HG03025 (cell line): ENCODE data around the gene GPR37L1.

ENCODE experiments used
- ATAC-seq: cut with Tn5 transposase; IDR thresholded peaks from one replicate; pipeline ENCODE4 v1.9.1; 2021; ENCODE audit warnings: mild to moderate bottlenecking, moderate library complexity; ENCODE audit not compliant: unreplicated experiment, low FRiP score

GPR37L1 gene

GRCh38 chr1:202122639-202123335 is at the start of gene GPR37L1:
TSS of gene GPR37L1 (plus strand) at chr1:202122917. CDS start at chr1:202122964, 47 bp downstream.
- no peak for ATAC-seq

DNA sequence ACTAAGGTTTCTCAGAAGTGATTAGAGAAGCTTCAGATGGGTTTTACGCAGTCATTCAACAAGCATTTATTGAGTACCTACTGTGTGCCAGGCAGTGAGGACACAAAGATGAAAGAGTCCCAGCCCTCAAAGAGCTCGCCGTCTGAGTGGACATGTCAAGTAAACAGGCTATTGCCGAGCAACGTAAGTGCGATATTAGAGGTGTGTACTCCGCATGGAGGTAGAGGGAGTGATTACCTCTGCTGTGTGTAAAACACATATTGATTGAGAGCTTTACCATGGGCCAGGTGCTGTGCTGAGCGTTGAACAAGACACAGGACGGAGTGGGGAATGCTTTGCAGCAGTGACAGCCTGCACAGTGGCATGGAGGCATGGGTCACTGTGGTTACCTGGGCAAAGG is 49.5 kb upstream of the GPR37L1 start:
- ATAC-seq, result no peak

DNA sequence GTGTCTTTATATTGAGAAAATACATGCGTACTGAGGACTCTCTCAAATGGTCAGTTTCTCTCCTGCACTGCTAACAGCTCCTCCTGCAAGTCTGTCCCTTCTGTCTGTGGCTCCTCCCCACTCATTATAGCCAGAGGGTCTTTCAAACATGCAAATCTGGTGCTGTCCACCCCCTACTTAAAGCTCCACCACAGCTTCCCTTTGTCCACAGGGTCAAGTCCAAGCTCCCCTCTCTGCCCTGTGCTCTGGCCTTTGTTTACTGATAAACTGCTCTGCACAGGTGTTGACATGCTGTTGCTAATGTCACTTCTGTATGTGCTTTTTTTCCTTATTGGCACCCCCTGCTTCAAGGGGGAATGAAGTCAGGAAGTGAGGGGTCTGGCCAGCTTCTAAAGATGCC is 47.7 kb upstream of the GPR37L1 start:
- ATAC-seq, result no peak

DNA sequence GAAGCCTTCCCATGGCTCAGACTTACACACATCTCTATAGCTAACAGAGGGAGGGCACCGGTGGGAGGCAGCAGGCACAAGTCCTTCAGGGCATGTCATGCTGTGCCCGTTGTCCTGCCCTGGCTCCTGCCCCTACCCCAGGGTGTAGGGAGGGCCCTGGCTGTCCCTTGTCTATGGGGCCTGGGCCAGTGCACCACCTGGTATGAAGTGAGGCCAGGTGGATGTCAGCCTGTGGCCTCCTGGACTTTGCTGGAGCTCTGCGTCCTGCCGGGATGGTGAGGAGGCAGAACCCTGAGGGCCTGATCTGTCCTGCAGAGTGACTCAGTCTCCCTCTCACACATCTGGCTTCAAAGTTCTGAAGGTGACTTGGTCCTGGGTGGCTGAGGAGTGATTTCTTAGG is 47.3 kb upstream of the GPR37L1 start:
- no peak for ATAC-seq

DNA sequence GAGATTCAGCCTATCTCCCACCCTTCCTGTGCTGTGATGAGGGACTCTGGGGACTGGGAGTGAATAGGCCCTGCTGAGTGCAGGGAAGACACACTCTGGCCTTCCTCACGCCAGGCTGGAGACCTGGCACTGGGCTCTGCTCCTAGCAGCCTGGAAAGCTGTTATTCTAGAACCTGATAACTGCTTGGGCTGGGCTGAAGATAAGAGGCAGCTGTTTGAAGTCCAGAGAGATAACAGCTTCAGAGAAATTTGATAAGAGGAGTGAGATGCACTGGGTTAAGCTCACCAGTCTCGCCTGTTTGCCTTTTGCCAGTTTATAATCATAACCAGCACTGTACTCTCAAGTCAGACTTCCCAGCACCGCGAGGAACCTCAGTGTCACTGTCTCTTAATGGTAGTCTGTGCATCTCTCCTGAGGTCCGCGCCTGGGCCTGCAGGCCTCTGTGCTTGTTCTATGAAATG is 46.6 kb upstream of the GPR37L1 start:
- ATAC-seq, result no peak

GRCh38 chr1:202078241-202078640 is 44.5 kb upstream of the GPR37L1 start:
- no peak for ATAC-seq

- ATAC-seq, result no peak
Measured at GRCh38 chr1:202081992-202082391, 40.7 kb upstream of the GPR37L1 start.

DNA sequence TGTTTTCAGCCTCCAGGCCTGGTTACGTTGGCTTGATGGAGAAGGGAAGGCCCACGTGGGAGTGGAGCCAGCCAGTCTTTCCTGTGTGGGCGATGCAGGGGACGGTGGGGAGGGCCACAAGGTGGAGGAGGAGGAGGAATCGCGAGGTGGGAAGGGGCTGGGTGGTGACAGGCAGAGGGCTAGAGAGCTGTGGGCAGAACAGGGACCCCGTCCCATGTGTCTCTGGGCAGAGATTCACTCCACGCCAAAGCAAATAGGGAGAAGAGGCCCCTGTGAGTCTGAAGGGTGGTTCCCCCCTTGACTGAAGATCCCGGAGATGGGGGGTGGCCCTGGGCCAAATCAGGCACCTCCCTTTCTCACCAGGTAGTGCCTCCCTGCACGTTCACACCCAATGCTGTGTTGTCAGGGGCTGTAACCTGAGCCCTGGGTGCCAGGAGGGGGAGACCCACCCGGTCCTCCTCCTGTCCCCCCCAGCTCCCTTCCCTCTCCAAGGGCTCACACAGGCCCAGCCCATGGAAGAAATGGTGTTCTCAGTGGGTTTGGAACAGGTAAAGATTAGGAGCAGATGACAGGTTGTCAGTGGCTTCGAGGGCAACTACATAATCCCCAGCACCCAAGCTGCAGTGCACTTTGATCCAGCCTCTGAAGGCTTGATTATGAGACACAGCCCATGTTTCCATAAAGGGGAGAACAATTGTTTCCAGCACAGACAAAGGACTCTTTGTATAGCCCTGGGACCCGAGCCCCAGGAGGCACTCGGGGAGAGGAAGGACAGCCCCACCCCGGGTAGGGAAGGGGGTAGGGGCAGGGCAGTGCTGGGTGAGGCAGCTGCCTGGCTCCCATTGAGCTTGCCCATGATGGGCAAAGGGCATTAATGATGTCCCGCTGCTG is 37.7 kb upstream of the GPR37L1 start:
- no peak for ATAC-seq

DNA sequence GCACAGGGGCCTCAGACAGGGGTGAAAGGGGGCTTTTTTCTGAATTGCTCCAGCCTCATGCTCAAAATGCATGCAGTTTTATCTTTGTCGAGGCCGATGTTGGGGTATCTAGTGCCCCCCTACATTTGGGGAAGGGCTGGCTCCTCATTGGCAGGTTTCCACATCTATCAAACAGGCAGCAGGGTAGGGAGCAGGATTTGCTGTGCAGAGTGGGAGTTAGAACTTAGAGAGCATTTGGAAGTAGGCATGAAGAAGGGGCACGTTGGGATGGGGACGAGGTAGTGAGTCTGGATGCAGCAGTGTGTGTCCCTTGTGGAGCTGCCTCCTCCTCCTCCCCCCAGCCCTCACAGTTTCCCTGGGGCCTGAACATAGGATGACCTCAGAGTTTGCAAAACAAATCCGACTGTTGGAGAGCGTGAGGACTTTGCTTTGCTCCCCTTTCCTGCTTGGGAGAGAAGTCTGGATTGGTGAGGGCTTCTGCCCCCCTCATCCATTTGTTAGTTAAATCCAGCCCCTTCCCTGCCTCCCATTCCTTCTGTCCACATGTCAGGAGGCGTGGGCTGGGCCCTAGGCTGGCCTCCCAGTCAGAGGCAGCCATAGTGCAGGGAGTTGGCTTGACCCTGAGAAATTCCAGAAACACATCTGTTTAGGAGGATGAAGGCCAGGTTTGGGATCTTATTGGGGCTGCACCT is 36.9 kb upstream of the GPR37L1 start:
- ATAC-seq, result no peak

GRCh38 chr1:202086579-202087350 is 36.0 kb upstream of the GPR37L1 start:
- no peak for ATAC-seq

DNA sequence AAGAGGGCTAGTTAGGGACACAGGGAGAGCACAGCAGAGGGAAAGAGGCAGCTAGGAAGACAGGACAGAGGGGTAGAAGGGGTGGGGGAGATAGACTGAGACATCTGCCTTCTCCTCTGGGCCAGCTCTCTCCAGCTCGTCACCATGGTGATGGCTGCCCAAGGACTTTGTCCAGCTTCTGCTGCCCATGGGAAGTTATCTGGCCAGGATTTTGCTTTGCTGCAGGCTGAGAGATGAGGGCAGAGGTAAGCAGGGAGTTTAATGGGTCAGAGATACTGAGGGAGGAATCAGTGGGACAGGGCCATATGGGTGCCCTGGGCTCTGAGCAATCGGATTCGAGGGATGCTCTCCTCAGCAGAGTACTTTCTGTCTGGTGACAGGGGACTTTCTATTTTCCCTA is 34.5 kb upstream of the GPR37L1 start:
- ATAC-seq, result no peak

DNA sequence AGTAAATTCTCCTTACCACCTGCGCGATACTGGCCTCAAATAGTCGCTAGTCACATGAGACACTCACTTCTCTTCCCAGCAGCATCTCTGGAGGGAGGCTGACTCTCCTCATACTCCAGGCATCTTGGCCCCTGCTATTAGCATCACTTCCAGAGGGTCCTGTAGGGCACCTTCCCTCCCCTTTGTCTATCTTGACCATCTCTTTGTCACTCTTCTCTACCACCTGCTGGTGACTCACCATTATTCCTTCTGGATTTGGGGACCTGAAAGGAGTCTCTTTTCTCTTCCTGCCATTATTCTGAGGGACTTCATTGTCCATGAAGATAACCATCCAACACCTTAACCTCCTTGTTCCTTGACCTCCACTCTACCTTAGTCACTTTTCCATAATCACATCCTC is 31.7 kb upstream of the GPR37L1 start:
- ATAC-seq, result no peak

DNA sequence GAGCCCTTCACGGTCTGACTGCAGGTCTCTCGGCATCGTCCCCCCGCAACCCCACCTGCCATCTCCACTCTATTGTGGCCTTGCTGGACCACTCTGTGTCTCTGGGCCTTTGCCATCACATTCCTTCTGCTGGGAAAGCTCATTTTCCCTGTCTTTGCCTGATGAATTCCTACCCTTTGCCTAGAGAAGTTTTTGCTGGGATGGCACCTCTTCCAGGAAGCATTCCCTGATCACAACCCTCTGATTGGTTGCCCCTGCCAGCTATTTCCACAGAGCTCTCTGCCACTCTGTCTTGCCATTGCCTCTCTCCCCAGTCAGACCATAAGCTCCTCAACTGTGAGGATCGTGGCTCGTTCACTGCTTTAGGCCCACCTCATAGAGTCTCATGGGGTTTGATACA is 28.9 kb upstream of the GPR37L1 start:
- ATAC-seq, result no peak

DNA sequence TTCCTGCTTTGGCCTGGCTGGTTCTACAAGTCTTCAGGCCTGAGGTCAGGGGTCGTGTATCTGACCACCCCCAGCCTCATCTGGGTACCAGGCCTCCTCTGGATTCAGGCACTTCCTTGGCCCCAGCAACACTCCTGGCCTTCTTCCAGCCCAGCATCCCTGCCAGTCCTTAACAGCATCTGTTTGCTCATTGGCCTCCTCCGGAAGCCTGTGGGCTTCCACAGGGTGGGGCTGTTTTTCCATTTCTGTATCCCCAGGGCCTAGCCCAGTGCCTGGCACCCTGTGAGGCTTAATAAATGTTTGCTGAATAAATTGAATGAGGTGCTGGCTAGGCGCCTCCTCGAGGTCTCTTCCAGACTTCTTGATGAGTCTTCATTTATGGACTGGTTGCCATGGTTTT is 21.5 kb upstream of the GPR37L1 start:
- ATAC-seq, result no peak

DNA sequence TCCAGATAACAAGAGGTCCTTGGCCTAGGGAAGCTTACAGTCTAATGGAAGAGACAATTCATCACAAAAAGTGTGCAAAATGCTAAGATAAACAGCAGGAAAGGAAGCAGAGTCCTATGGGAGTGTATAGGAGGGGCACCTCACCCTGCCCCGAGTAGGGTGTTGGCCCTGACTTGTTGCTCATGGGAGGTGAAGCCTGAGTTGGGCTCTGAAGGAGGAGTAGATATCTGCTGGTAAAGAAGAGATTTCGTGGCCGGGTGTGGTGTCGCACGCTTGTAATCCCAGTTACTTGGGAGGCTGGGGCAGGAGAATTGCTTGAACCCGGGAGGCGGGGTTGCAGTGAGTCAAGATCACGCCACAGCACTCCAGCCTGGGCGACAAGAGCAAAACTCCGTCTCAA is 18.6 kb upstream of the GPR37L1 start:
- ATAC-seq, result no peak

DNA sequence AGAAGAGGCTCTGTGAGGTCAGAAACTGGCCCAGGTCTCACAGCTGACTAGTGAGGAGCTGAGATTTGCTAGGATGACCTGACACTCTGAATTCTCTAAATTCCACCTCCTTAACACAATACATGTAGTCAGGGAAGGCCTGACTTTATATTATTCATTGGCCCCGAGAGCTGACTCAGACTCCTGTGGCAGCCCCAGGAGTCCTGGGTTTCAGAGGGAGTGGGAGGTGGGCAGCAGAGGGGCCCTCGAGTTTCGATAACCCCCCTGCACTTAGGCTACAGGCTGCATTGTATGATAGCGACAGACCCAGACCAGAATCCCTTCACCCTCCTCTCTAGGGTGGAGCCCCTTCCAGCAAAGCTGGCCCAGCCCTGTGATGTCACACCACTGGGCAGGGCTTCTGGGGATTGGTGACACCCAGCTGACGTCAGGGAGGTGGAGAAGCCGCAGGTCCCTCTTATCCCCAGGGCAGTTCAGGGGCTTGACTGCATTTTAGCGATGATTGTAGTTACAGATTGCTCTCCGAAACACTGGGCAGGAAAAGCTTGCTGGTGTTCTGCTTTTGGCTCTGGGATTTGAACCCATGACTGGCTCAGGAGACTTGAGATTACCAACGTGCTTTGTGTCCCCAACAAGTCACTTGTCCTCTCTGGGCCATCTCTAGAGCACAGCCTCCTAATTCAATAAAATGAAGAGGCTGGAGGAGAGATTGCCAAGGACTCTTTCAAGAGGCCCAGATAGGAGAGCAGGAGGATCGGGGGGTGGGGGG is 17.0 kb upstream of the GPR37L1 start:
- ATAC-seq, result no peak

DNA sequence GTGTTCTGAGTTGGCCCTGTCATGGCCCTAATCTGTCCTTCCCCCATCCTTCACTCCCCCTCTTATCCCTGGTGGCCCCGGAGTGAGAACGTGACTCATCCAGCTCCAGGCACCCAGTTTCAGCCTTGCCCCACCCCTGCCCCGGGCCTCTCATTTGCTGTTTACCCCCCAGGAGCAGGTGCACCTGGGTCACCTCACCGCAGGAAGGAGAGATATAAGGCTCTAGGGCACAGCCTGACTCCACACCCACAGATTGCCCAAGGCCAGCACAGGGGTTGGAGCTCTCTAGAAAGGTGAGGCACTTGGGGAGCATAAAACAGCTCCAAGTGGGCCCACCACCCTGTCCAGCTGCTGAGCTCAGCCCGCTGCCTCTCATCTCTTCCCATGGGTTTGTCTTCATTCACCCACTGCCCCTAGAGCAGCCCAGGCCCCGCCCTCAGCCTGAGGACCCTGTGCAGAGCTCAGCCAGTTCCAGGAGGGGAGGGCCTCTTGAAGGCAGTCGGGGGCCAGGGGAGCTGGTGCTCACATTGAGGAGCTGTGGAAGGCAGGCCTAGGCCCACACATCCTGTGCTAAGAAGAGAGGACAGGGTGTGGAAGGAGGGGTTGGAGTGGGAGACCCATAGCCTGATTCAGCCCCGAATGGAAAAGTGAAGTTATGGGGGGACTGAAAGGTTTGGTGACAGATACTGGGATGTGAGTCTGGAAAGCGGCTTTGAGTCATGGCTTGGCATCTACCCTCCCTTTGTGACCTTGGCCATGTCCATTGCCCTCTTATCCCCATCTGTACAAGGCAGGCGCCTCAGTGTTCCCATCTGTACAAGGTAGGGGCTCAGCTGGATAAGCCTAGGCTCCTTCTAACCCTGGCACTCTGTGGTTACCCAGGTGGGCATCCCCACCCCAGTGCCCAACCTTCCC is 16.1 kb upstream of the GPR37L1 start:
- no peak for ATAC-seq

GRCh38 chr1:202107321-202107761 is 15.4 kb upstream of the GPR37L1 start:
- ATAC-seq, result no peak
